ENCODE data around the gene TNFAIP8L3.

TNFAIP8L3 gene

DNA sequence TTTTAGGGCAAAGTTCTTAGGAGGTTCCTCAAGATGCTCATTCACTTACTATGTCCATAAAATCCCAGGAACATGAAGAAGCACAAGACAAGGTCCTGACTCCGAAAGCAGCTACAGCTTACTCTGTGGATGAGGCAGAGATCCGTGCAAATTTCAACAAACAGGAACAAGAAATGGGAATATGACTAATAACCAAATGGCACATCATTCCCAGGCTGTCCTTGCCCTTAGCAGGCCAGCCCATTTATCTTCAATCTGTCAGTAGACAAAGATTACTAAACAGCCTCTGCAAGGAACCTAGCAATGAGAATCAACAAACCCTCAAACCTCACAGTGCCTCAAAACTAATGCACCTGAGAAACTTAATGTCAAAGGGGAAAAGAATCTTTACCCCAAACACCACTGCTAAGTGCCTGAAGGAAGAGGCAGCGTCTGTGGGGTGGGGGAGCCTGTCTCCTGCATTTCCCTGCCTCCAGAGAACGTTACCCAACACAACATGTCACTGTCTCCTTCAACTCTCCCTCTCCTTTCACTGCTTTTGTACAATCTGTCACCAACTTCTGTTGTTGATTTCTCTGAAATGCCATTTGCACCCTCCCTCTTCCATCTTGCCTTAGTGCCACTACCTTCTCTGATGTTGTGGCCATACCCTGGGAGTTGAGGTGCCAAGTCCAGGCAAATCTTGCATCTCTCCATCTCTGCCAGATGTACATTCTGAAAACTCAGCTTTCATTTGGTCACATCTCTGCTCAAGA is 4.8 kb downstream of the TNFAIP8L3 start:
- Histone ChIP-seq H3K4me1 (ENCODE audit: control insufficient read depth in 2 of 2, insufficient read depth in 1 of 2, low read depth in 1 of 2, low read length in 2 of 2) (peaks cover 4 to 5% of the 10 kb centered on the region in 2 donors), H3K18ac (ENCODE audit: low read length) (no peak overlapping the region), H3K27ac (replicated peaks; ENCODE audit: low read length) (no peak overlapping the region), H4K91ac (ENCODE audit: low read depth, low read length, poor library complexity) (no peak overlapping the region), H2BK15ac (ENCODE audit: low read length) (no peak overlapping the region), H2AK5ac (ENCODE audit: low read depth, low read length) (no peak overlapping the region), H2BK12ac (ENCODE audit: low read length) (no peak overlapping the region), H3K9ac (ENCODE audit: low read depth, low read length, poor library complexity) (no peak overlapping the region), H2BK120ac (ENCODE audit: low read depth, low read length) (no peak overlapping the region), H3K79me1 (ENCODE audit: low read depth, low read length) (no peaks in the 10 kb centered on the region), H2BK5ac (ENCODE audit: low read length) (no peak overlapping the region), H3K36me3 (replicated peaks in 1 of 2; ENCODE audit: control insufficient read depth in 2 of 2, insufficient read depth in 2 of 2, low read length in 2 of 2) (no peaks in the 10 kb centered on the region), H3K27me3 (ENCODE audit: control insufficient read depth in 3 of 3, insufficient read depth in 3 of 3, low read depth in 1 of 3, low read length in 3 of 3) (peaks cover 16 to 65% (median 46%) of the 10 kb centered on the region in 3 experiments), H3K4me2 (ENCODE audit: insufficient read depth, low read length, poor library complexity, severe bottlenecking) (no peak overlapping the region), H3K9me3 (replicated peaks in 1 of 2; ENCODE audit: control insufficient read depth in 2 of 2, insufficient read depth in 1 of 2, low read depth in 1 of 2, low read length in 2 of 2) (no peaks in the 10 kb centered on the region), H4K8ac (ENCODE audit: low read depth, low read length) (no peak overlapping the region), H3K14ac (ENCODE audit: low read length) (no peak overlapping the region), H3K23ac (ENCODE audit: low read depth, low read length, poor library complexity) (no peak overlapping the region), H2AFZ (ENCODE audit: low read length) (no peak overlapping the region), H3K4ac (ENCODE audit: low read length) (peak overlapping the region; percentile 15), H3K4me3 (ENCODE audit: low read length in 2 of 2) (no peak overlapping the region)
- no CpG with 5 or more reads among the region's 4 CpGs for WGBS, 2 donors (ENCODE audit: extremely low coverage in 2 of 2, insufficient read length in 2 of 2, insufficient replicate concordance in 1 of 2)
- no peak for DNase-seq (ENCODE audit: low spot score)

DNA sequence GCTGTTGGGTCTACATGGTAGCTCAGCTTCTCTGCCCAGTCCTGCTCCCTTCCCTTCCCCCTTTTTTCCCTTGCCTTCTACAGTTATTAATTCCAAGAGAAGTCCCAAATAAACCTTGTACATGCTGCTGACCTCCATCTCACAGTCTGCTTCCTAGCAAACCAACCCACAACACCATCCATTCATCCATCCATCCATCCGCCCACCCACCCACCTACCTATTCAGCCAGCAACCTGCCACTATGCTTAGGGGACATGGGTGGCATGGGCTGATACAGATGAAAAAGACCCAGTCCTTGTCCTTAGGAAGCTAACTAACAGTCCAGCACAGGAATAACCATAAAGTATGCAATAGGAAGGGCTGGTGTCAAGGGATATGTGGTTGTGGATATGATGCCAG is 5.7 kb downstream of the TNFAIP8L3 start:
- Histone ChIP-seq H3K14ac (ENCODE audit: low read length) (no peak overlapping the region), H3K27me3 (ENCODE audit: control insufficient read depth in 3 of 3, insufficient read depth in 3 of 3, low read depth in 1 of 3, low read length in 3 of 3) (peaks cover 9 to 58% (median 39%) of the 10 kb centered on the region in 3 experiments), H3K4me3 (ENCODE audit: low read length in 2 of 2) (no peak overlapping the region), H3K27ac (replicated peaks; ENCODE audit: low read length) (no peak overlapping the region), H2AK5ac (ENCODE audit: low read depth, low read length) (no peak overlapping the region), H3K4me2 (ENCODE audit: insufficient read depth, low read length, poor library complexity, severe bottlenecking) (no peak overlapping the region), H4K8ac (ENCODE audit: low read depth, low read length) (no peak overlapping the region), H2BK120ac (ENCODE audit: low read depth, low read length) (no peak overlapping the region), H3K18ac (ENCODE audit: low read length) (no peak overlapping the region), H2BK12ac (ENCODE audit: low read length) (no peak overlapping the region), H2AFZ (ENCODE audit: low read length) (no peak overlapping the region), H3K9me3 (replicated peaks in 1 of 2; ENCODE audit: control insufficient read depth in 2 of 2, insufficient read depth in 1 of 2, low read depth in 1 of 2, low read length in 2 of 2) (no peaks in the 10 kb centered on the region), H3K79me1 (ENCODE audit: low read depth, low read length) (no peaks in the 10 kb centered on the region), H3K4ac (ENCODE audit: low read length) (no peak overlapping the region), H3K36me3 (replicated peaks in 1 of 2; ENCODE audit: control insufficient read depth in 2 of 2, insufficient read depth in 2 of 2, low read length in 2 of 2) (no peaks in the 10 kb centered on the region), H3K4me1 (ENCODE audit: control insufficient read depth in 2 of 2, insufficient read depth in 1 of 2, low read depth in 1 of 2, low read length in 2 of 2) (peaks cover under 1 to 5% of the 10 kb centered on the region in 2 donors), H3K23ac (ENCODE audit: low read depth, low read length, poor library complexity) (no peak overlapping the region), H3K9ac (ENCODE audit: low read depth, low read length, poor library complexity) (no peak overlapping the region), H2BK15ac (ENCODE audit: low read length) (no peak overlapping the region), H4K91ac (ENCODE audit: low read depth, low read length, poor library complexity) (no peak overlapping the region), H2BK5ac (ENCODE audit: low read length) (no peak overlapping the region)
- no peak for DNase-seq (ENCODE audit: low spot score)
- WGBS, 2 donors (ENCODE audit: extremely low coverage in 2 of 2, insufficient read length in 2 of 2, insufficient replicate concordance in 1 of 2): no CpG with 5 or more reads among the region's 1 CpG

- Histone ChIP-seq H4K8ac (ENCODE audit: low read depth, low read length) (no peak overlapping the region), H3K36me3 (replicated peaks in 1 of 2; ENCODE audit: control insufficient read depth in 2 of 2, insufficient read depth in 2 of 2, low read length in 2 of 2) (no peaks in the 10 kb centered on the region), H3K4me3 (ENCODE audit: low read length in 2 of 2) (no peak overlapping the region), H3K14ac (ENCODE audit: low read length) (no peak overlapping the region), H3K9me3 (replicated peaks in 1 of 2; ENCODE audit: control insufficient read depth in 2 of 2, insufficient read depth in 1 of 2, low read depth in 1 of 2, low read length in 2 of 2) (no peaks in the 10 kb centered on the region), H3K79me1 (ENCODE audit: low read depth, low read length) (no peaks in the 10 kb centered on the region), H4K91ac (ENCODE audit: low read depth, low read length, poor library complexity) (no peak overlapping the region), H2BK12ac (ENCODE audit: low read length) (no peak overlapping the region), H3K9ac (ENCODE audit: low read depth, low read length, poor library complexity) (no peak overlapping the region), H3K23ac (ENCODE audit: low read depth, low read length, poor library complexity) (no peak overlapping the region), H3K27me3 (ENCODE audit: control insufficient read depth in 3 of 3, insufficient read depth in 3 of 3, low read depth in 1 of 3, low read length in 3 of 3) (peaks cover 7 to 54% (median 34%) of the 10 kb centered on the region in 3 experiments), H2BK120ac (ENCODE audit: low read depth, low read length) (no peak overlapping the region), H3K18ac (ENCODE audit: low read length) (no peak overlapping the region), H3K4me1 (ENCODE audit: control insufficient read depth in 2 of 2, insufficient read depth in 1 of 2, low read depth in 1 of 2, low read length in 2 of 2) (peaks cover 0 to 7% of the 10 kb centered on the region in 2 donors), H3K4ac (ENCODE audit: low read length) (no peak overlapping the region), H2AK5ac (ENCODE audit: low read depth, low read length) (no peak overlapping the region), H2BK5ac (ENCODE audit: low read length) (no peak overlapping the region), H2BK15ac (ENCODE audit: low read length) (no peak overlapping the region), H3K27ac (replicated peaks; ENCODE audit: low read length) (no peak overlapping the region), H3K4me2 (ENCODE audit: insufficient read depth, low read length, poor library complexity, severe bottlenecking) (no peak overlapping the region), H2AFZ (ENCODE audit: low read length) (no peak overlapping the region)
- no peak for DNase-seq (ENCODE audit: low spot score)
- no CpG with 5 or more reads among the region's 2 CpGs for WGBS, 2 donors (ENCODE audit: extremely low coverage in 2 of 2, insufficient read length in 2 of 2, insufficient replicate concordance in 1 of 2)
These were observed 6.1 kb downstream of the TNFAIP8L3 start for GRCh38 chr15:51088585-51088984.

- Histone ChIP-seq H3K9ac (ENCODE audit: low read depth, low read length, poor library complexity) (no peak overlapping the region), H2BK120ac (ENCODE audit: low read depth, low read length) (no peak overlapping the region), H3K4me2 (ENCODE audit: insufficient read depth, low read length, poor library complexity, severe bottlenecking) (no peak overlapping the region), H3K18ac (ENCODE audit: low read length) (no peak overlapping the region), H2AFZ (ENCODE audit: low read length) (no peak overlapping the region), H2BK15ac (ENCODE audit: low read length) (no peak overlapping the region), H3K9me3 (replicated peaks in 1 of 2; ENCODE audit: control insufficient read depth in 2 of 2, insufficient read depth in 1 of 2, low read depth in 1 of 2, low read length in 2 of 2) (no peaks in the 10 kb centered on the region), H3K27ac (replicated peaks; ENCODE audit: low read length) (no peak overlapping the region), H3K79me1 (ENCODE audit: low read depth, low read length) (no peaks in the 10 kb centered on the region), H3K4me1 (ENCODE audit: control insufficient read depth in 2 of 2, insufficient read depth in 1 of 2, low read depth in 1 of 2, low read length in 2 of 2) (peaks cover 0 to 7% of the 10 kb centered on the region in 2 donors), H2BK12ac (ENCODE audit: low read length) (no peak overlapping the region), H4K91ac (ENCODE audit: low read depth, low read length, poor library complexity) (no peak overlapping the region), H3K36me3 (replicated peaks in 1 of 2; ENCODE audit: control insufficient read depth in 2 of 2, insufficient read depth in 2 of 2, low read length in 2 of 2) (no peaks in the 10 kb centered on the region), H3K23ac (ENCODE audit: low read depth, low read length, poor library complexity) (no peak overlapping the region), H3K27me3 (ENCODE audit: control insufficient read depth in 3 of 3, insufficient read depth in 3 of 3, low read depth in 1 of 3, low read length in 3 of 3) (peaks cover 0 to 43% (median 24%) of the 10 kb centered on the region in 3 experiments), H3K4me3 (ENCODE audit: low read length in 2 of 2) (no peak overlapping the region), H3K4ac (ENCODE audit: low read length) (no peak overlapping the region), H3K14ac (ENCODE audit: low read length) (no peak overlapping the region), H4K8ac (ENCODE audit: low read depth, low read length) (no peak overlapping the region), H2BK5ac (ENCODE audit: low read length) (no peak overlapping the region), H2AK5ac (ENCODE audit: low read depth, low read length) (no peak overlapping the region)
- DNase-seq (ENCODE audit: low spot score): no peak
- no CpG with 5 or more reads among the region's 1 CpG for WGBS, 2 donors (ENCODE audit: extremely low coverage in 2 of 2, insufficient read length in 2 of 2, insufficient replicate concordance in 1 of 2)
These were observed 7.2 kb downstream of the TNFAIP8L3 start for GRCh38 chr15:51087513-51087912.

Measured in neuronal stem cell (in vitro differentiated cells).